ENCODE results near the gene KRTAP5-8. TPM values are rescaled to one million over a fixed set of nuclear protein-coding genes. Genes with fewer than 3 reads are reported as not detected.

The KRTAP5-8 gene
- total and polyA plus RNA-seq, 2 donors (not counting 3 experiments of a cell fraction or from before 2014, with no cell fraction given): 0.17 TPM; not detected in 1

- H3K79me2 ChIP-seq (ENCODE audit: control insufficient read depth, insufficient read depth, low read length): no peaks in the 10 kb centered on the region
- no peak overlapping the region for H3K27ac ChIP-seq (ENCODE audit: insufficient read depth, low read depth, low read length)
- H3K4me3 ChIP-seq (replicated peaks in 1 of 3; ENCODE audit: insufficient read depth in 1 of 3, low read depth in 1 of 3, low read length in 3 of 3): no peak overlapping the region
- ChIA-PET POLR2A (no interaction called here), CTCF (no interaction called here)
- BruUV-seq (replicated peaks): no TSS peak
- no peaks in the 10 kb centered on the region for H3K9me3 ChIP-seq (replicated peaks; ENCODE audit: control insufficient read depth, insufficient read depth, low read length)
- no peak overlapping the region for H3K4me2 ChIP-seq (ENCODE audit: insufficient read depth, low read length)
- H3K36me3 ChIP-seq (ENCODE audit: control insufficient read depth in 2 of 2, extremely low read depth in 1 of 2, insufficient read depth in 2 of 2, low read length in 2 of 2): no peaks in the 10 kb centered on the region
- TF ChIP-seq MYC (IDR thresholded peaks at IDR 0.05; ENCODE audit: low read depth, low read length): no peak
- TF ChIP-seq FOS (IDR thresholded peaks at IDR 0.05; ENCODE audit: borderline replicate concordance, insufficient read depth, low read length): no peak
- no peak for TF ChIP-seq GATA2 (IDR thresholded peaks at IDR 0.05; ENCODE audit: insufficient read depth, insufficient read length, low read depth, low read length)
- no peak for TF ChIP-seq CTCF (IDR thresholded peaks at IDR 0.05; ENCODE audit: extremely low read depth in 1 of 2, insufficient read depth in 1 of 2, low read depth in 1 of 2, low read length in 2 of 2)
- no peak for TF ChIP-seq POLR2A (IDR thresholded peaks at IDR 0.05; ENCODE audit: low read depth, low read length)
- H3K27me3 ChIP-seq (ENCODE audit: control insufficient read depth in 2 of 2, insufficient read depth in 2 of 2, low read length in 2 of 2): no peaks in the 10 kb centered on the region
- no peaks in the 10 kb centered on the region for H3K4me1 ChIP-seq (ENCODE audit: control insufficient read depth, extremely low read depth, insufficient read depth, low read length)
- DNase-seq (ENCODE audit: low read depth, low spot score) (no peak), FAIRE-seq (no peak)
- H3K9ac ChIP-seq (replicated peaks; ENCODE audit: extremely low read depth, insufficient read depth, low read length): no peak overlapping the region
- dilution Hi-C loops (cut with MboI; ENCODE audit: extremely low pct_ligation_motif_present, low sequenced_read_pairs): no loop called here
- no peak overlapping the region for H2AFZ ChIP-seq (ENCODE audit: low read depth, low read length)
- intact Hi-C loops (cut with micrococcal nuclease): no loop called here
- no peaks in the 10 kb centered on the region for H4K20me1 ChIP-seq (replicated peaks; ENCODE audit: control insufficient read depth, extremely low read depth, insufficient read depth, low read length)
- H3K9me1 ChIP-seq (replicated peaks; ENCODE audit: control insufficient read depth, extremely low read depth, insufficient read depth, low read length): no peaks in the 10 kb centered on the region
These were observed 10.1 kb upstream of the KRTAP5-8 start for GRCh38 chr11:71527576-71528210.

GRCh38 chr11:71530602-71531001, 7.2 kb upstream of the KRTAP5-8 start:
- H3K27me3 ChIP-seq (ENCODE audit: control insufficient read depth in 2 of 2, insufficient read depth in 2 of 2, low read length in 2 of 2): no peaks in the 10 kb centered on the region
- ChIA-PET CTCF (no interaction called here), POLR2A (no interaction called here)
- H4K20me1 ChIP-seq (replicated peaks; ENCODE audit: control insufficient read depth, extremely low read depth, insufficient read depth, low read length): no peaks in the 10 kb centered on the region
- FAIRE-seq: no peak
- no peaks in the 10 kb centered on the region for H3K9me3 ChIP-seq (replicated peaks; ENCODE audit: control insufficient read depth, insufficient read depth, low read length)
- H3K27ac ChIP-seq (ENCODE audit: insufficient read depth, low read depth, low read length): no peak overlapping the region
- DNase-seq (ENCODE audit: low read depth, low spot score): no peak
- no peaks in the 10 kb centered on the region for H3K79me2 ChIP-seq (ENCODE audit: control insufficient read depth, insufficient read depth, low read length)
- no TSS peak for BruUV-seq (replicated peaks)
- H3K36me3 ChIP-seq (ENCODE audit: control insufficient read depth in 2 of 2, extremely low read depth in 1 of 2, insufficient read depth in 2 of 2, low read length in 2 of 2): no peaks in the 10 kb centered on the region
- H3K9me1 ChIP-seq (replicated peaks; ENCODE audit: control insufficient read depth, extremely low read depth, insufficient read depth, low read length): no peaks in the 10 kb centered on the region
- H3K4me1 ChIP-seq (ENCODE audit: control insufficient read depth, extremely low read depth, insufficient read depth, low read length): no peaks in the 10 kb centered on the region
- no peak overlapping the region for H3K4me3 ChIP-seq (replicated peaks in 1 of 3; ENCODE audit: insufficient read depth in 1 of 3, low read depth in 1 of 3, low read length in 3 of 3)
- intact Hi-C loops (cut with micrococcal nuclease): no loop called here
- H3K9ac ChIP-seq (replicated peaks; ENCODE audit: extremely low read depth, insufficient read depth, low read length): no peak overlapping the region
- dilution Hi-C loops (cut with MboI; ENCODE audit: extremely low pct_ligation_motif_present, low sequenced_read_pairs): no loop called here
- H3K4me2 ChIP-seq (ENCODE audit: insufficient read depth, low read length): no peak overlapping the region
- no peak overlapping the region for H2AFZ ChIP-seq (ENCODE audit: low read depth, low read length)
- no peak for TF ChIP-seq POLR2A (IDR thresholded peaks at IDR 0.05; ENCODE audit: low read depth, low read length)
- no peak for TF ChIP-seq JUN (IDR thresholded peaks at IDR 0.05; ENCODE audit: borderline replicate concordance, insufficient read depth, insufficient read length, low read depth)
- TF ChIP-seq POLR2AphosphoS5 (IDR thresholded peaks at IDR 0.05; ENCODE audit: insufficient read depth, low read depth, low read length): no peak
- no peak for TF ChIP-seq MAX (IDR thresholded peaks at IDR 0.05; ENCODE audit: insufficient read depth, insufficient read length)
- TF ChIP-seq CTCF (IDR thresholded peaks at IDR 0.05; ENCODE audit: extremely low read depth in 1 of 2, insufficient read depth in 1 of 2, low read depth in 1 of 2, low read length in 2 of 2): no peak
- no peak for TF ChIP-seq FOS (IDR thresholded peaks at IDR 0.05; ENCODE audit: borderline replicate concordance, insufficient read depth, low read length)
- TF ChIP-seq EZH2 (IDR thresholded peaks at IDR 0.05; ENCODE audit: borderline replicate concordance, low read depth, low read length, severe bottlenecking): no peak
- no peak for TF ChIP-seq MYC (IDR thresholded peaks at IDR 0.05; ENCODE audit: low read depth, low read length)
- TF ChIP-seq GATA2 (IDR thresholded peaks at IDR 0.05; ENCODE audit: insufficient read depth, insufficient read length, low read depth, low read length): no peak
